ENCODE data around the gene NUDT21.

GRCh38 chr16:56493126-56493525, 42.0 kb upstream of the NUDT21 start:
- no peak for TF ChIP-seq POLR2A (IDR thresholded peaks at IDR 0.05)
- no peak for TF ChIP-seq CTCF (IDR thresholded peaks at IDR 0.05)
